GM18873 (cell line): ENCODE data around the gene ZNF273.

Experiments used
- ATAC-seq: cut with Tn5 transposase; IDR thresholded peaks from one replicate; pipeline ENCODE4 v1.9.1; 2021; ENCODE audit warnings: mild to moderate bottlenecking, moderate library complexity, moderate number of reproducible peaks; ENCODE audit not compliant: unreplicated experiment, low FRiP score

The ZNF273 gene

GRCh38 chr7:64876792-64877713, 26.0 kb upstream of the ZNF273 start:
- ATAC-seq, result no peak

- no peak for ATAC-seq
Measured at GRCh38 chr7:64877714-64878610, 25.1 kb upstream of the ZNF273 start.

GRCh38 chr7:64878684-64879083, 24.4 kb upstream of the ZNF273 start:
- ATAC-seq, result no peak

GRCh38 chr7:64879086-64879730, 23.9 kb upstream of the ZNF273 start:
- ATAC-seq, result no peak

GRCh38 chr7:64879800-64880199, 23.3 kb upstream of the ZNF273 start:
- no peak for ATAC-seq

- no peak for ATAC-seq
Measured at GRCh38 chr7:64880322-64881297, 22.5 kb upstream of the ZNF273 start.

GRCh38 chr7:64881461-64882287, 21.4 kb upstream of the ZNF273 start:
- ATAC-seq, result no peak

- ATAC-seq, result no peak
Measured at GRCh38 chr7:64882341-64883112, 20.5 kb upstream of the ZNF273 start.

GRCh38 chr7:64883113-64883905, 19.8 kb upstream of the ZNF273 start:
- no peak for ATAC-seq

GRCh38 chr7:64884085-64884912, 18.8 kb upstream of the ZNF273 start:
- no peak for ATAC-seq

GRCh38 chr7:64884913-64885370, 18.1 kb upstream of the ZNF273 start:
- no peak for ATAC-seq

- ATAC-seq, result no peak
Measured at GRCh38 chr7:64885520-64886240, 17.4 kb upstream of the ZNF273 start.

GRCh38 chr7:64886956-64887545, 16.0 kb upstream of the ZNF273 start:
- ATAC-seq, result no peak

- ATAC-seq, result no peak
Measured at GRCh38 chr7:64887756-64888508, 15.1 kb upstream of the ZNF273 start.

- no peak for ATAC-seq
Measured at GRCh38 chr7:64888561-64888900, 14.5 kb upstream of the ZNF273 start.
